HG03045 (cell line): ENCODE measurements around the gene ME2.
"Not testable (repeated sequence)": the region's sequence is repeated elsewhere in the genome, so short reads cannot be mapped to it uniquely, and the experiment has no call there.

Experiments used
- ATAC-seq: cut with Tn5 transposase; IDR thresholded peaks from one replicate; pipeline ENCODE4 v1.9.1; 2021; ENCODE audit warnings: mild to moderate bottlenecking, moderate library complexity; ENCODE audit not compliant: unreplicated experiment

Gene ME2

DNA sequence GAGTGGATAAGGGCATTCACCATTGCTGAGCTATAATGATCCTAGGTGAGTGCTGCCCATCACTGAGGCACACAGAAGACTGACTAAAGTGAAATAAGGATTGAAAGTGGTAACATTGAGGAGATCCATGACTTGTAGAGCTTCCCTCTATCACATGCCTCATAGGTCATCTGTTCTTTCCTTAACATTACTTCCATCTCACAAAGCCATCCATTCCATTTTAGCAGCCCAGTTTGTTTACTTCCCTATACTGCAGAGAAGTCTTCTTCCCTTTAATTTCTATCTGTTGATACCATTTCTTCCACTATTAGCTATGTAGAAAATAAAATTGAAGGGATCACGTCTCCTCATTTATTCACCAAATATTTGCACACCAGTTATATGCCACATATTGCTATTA is 32.1 kb downstream of the ME2 start:
- ATAC-seq: no peak

DNA sequence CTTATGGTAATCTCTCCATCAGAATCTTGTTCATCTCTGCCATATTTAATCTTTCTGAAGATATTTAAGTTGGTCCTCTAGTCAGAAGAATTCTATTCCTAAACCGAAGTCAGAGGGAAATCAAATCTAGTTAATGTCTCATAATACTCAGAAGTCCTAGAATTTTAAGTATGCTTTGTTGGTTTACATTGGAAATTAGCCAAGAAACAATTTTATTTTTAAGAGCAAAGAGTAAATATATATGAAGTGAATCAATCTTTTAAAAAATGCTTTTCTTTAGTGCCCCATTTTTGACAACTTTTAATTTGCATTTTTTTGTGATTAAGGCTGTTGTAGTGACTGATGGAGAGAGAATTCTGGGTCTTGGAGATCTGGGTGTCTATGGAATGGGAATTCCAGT is 38.1 kb downstream of the ME2 start:
- ATAC-seq: no peak

DNA sequence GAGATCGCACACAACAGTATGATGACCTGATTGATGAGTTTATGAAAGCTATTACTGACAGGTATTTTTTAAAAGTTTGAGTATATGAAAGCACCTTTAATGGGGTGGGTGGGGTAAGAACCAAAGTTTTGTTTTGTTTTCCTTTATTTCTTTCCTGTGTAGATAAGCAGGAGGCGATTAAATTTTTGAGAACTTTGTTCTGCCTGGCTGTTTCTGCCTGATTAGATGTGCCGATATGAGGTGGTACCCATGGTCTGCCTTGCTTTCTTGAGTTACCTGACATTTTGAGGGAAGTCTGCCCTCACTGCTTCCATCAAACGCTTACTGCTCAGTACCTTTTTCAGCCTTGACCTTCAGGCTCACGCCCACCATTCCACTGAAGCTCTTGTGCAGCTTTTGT is 39.2 kb downstream of the ME2 start:
- no peak for ATAC-seq

DNA sequence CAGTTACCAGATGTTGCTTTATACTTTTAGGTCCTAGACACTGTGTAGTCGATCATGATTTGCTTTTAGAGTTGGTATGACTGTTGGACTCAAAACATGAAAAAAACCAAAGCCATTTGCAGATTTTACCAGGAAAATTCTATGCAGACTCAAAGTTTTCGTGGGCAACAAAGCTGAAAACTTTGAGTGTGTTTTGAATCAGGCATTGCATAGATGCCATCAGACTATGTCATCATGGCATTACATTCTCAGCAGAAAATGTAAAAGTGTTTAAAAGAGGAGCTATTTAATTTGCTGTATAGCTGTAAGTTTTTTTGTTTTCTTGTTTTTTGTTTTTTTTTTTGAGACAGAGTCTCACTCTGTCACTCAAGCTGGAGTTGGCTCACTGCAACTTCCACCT is 45.5 kb downstream of the ME2 start:
- no peak for ATAC-seq

DNA sequence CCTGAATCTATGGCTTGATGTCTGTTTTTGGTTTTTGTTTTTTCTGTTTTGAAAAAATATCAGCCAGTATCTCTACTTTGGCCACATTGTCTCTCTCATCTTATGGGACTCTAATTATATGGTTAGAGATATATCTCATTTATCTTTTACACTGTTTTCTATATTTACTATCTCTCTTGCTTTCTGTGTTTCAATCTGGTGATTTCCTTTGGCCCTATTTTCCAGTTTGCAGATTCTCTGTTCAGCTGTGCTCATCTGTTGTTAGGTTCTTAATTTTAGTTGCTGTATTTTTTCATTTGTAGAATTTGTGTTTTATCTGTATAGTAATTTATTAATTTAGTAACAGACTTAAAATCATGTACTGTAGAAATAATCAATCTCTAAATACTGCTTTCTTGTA is 47.6 kb downstream of the ME2 start:
- ATAC-seq: no peak

DNA sequence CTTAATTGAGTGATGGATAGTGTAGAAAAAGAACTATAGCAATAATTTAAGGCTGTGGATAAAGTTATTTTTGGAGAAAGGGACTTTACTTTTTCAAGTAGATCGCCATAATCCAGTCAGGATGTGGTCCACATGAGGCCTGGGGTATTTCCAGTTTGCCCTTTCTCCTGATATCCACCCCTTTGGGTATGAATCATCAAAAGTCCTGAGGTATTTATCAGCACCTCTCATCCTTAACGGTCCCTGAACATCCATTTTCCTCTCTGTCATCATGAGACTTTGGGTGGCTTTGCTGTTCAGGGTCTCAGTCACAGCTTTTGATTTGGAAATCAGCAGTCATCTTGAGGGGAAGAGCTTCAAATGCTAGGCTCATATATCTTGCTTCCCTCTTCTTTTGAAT is 49.6 kb downstream of the ME2 start:
- no peak for ATAC-seq

DNA sequence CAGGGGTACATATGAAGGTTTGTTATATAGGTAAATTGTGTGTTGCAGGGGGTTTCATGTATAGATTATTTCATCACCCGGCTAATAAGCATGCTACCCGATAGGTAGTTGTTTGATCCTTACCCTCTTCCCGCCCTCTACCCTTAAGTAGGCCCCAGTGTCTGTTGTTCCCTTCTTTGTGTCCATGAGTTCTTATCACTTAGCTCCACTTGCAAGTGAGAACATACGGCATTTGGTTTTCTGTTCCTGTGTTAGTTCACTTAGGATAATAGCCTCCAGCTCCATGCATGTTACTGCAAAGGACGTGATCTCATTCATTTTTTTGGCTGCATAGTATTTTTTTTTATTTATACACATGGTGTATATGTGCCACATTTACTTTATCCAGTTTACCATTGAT is 54.8 kb downstream of the ME2 start:
- no peak for ATAC-seq

DNA sequence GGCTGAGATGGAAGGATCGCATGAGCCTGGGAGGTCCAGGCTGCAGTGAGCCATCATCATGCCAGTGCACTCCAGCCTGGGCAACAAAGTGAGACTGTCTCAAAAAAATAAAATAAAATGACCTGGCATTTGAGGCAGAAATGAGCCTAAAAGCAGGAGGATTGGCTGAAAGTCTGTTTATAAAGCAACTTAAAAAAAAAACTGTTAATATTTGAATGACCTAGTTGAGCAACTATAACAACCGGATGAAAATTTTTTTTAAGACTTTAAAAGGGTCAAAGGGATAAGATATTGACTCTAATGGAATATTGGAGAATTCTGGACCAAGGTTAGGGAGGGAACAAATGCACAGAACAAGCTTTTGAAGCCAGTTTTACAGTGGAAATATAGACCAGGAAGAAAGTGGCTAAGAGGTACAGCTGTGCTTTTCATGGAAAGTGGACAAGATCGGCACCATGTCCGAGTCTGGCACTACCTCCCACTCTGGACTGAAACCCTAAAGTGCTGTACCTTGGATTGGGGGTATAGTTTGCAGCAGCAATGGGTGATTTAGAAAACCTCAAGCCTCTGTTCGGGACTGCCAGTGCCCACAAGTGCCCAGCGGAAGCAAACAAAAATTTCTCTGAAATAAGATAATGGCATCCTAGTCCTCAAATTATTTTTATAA is 55.8 kb downstream of the ME2 start:
- no peak for ATAC-seq

DNA sequence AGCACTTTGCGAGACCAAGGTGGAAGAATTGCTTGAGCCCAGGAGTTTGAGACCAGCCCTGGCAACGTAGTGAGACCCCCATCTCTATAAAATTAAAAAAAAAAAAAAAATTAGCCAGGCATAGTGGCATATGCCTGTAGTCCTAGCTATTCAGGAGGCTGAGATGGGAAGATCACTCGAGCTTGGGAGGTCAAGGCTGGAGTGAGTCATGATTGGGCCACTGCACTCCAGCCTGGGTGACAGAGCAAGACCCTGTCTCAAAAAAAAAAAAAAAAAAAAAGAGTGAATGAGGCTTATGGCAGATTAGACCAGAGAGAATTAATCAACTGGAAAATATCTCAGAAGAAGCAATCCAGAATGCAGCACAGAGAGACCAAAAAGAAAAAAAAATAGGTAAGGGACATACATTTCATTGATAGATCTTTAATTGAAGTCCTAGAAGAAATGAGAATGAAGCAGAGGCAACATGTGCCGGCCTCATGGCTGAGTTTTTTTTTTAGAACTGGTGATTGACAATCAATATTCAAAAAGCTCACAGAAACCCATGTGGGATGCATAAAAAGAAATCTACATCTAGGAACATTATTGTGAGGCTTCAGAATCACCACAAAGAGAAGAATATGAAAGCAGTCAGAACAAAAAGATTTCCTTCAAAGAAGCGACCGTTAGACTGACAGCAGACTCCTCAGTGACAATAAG is 56.7 kb downstream of the ME2 start:
- no peak for ATAC-seq

DNA sequence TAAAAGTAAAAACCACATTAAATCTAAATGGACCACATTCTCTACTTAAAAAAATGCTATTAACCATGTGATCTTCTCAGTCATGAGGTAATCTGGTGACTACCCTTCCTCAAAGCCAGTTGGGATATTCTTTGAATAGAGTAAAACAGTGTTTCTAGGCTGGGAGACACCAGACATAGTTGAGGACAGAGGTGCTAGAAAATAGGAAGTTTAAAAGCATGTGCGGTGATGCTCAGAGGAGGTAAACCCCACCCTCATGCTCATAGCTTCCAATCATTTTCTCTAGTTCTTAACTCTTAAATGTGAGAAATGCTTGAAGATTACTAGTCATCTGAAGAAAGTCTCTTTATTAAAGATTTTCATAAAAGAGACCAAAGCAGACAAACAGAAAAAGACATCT is 58.3 kb downstream of the ME2 start:
- ATAC-seq: no peak

DNA sequence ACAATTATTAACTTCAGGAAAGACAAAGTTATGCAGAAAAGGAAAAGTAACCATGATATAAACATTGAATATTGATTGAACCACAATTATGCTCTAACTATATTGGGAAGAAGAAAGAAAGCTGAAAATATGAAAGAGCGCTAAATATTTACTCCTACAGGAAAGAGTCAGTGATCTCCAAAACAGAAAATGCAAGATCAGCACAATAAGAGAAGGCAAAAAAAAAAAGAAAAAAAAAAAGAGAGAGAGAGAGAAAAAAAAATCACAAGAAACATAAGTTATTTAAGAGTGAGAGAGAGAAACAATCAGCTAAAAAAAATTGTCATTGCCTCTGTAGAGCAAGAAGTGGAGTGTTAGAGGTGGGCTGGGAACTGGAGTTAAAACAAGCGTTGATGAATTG is 60.0 kb downstream of the ME2 start:
- ATAC-seq: no peak

DNA sequence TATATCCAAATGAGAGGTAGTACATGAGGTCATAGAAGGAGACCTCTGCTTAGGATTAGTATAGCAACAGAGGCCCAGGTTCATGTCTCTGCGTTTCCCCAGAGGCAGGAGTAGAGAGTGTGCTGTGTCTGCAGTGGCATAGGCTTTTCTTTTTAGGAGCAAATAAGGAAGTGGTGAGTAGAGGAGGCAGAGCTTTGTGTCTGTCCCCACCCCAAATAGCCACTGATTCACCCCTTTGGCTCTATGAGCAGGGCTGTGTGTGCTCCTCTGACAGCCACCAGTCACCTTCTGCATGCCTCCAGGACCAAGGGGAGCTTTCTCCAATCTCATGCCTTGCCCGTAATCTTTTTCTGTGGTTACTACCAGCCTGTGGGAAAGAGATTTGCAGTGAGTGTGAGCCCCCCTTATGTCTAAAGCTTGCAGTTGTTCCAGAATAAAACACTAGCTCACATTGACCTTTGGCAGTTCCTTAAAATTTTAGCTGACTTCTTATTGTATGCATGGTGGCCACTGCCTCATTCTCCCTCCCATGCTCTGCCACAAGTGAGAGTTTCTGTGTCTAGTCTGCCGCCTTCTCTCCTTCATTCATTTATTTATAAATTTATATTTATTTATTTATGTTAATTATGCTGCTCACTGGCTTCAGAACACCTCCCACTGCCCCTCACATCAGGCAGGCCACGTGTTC is 65.5 kb downstream of the ME2 start:
- ATAC-seq: no peak

DNA sequence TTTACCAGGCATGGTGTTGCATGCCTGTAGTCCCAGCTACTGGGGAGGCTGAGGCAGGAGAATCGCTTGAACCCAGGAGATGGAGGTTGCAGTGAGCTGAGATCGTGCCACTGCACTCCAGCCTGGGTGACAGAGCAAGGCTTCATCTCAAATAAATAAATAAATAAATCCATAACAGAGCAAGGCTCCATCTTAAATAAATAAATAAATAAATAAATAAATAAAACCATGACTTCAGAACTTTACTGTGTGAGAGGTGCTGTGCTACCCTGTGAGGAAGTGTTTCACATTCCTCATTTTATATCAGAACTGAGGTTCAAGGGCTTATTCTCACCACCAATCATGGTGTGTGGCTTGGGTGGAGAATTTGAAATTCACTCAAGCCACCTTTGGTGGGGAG is 67.0 kb downstream of the ME2 start:
- ATAC-seq: not testable (repeated sequence)

DNA sequence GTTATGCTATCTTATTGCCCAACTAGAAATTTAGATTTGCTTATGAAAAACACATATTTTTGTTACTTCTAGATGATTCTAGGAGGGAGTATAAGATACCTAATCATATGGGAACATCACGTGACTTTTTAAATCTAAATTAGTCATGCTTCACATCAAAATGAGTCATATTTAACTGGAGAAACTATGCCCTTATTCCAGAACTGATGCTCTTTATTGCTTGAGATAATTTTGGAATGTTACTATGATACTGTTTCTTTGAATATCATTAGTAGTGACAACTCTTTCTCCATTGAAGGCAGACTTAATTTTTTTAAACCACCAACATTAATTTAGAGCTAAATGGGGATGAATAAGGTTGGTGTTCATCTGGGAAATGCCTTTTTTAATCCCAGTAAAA is 69.0 kb downstream of the ME2 start:
- ATAC-seq: no peak

DNA sequence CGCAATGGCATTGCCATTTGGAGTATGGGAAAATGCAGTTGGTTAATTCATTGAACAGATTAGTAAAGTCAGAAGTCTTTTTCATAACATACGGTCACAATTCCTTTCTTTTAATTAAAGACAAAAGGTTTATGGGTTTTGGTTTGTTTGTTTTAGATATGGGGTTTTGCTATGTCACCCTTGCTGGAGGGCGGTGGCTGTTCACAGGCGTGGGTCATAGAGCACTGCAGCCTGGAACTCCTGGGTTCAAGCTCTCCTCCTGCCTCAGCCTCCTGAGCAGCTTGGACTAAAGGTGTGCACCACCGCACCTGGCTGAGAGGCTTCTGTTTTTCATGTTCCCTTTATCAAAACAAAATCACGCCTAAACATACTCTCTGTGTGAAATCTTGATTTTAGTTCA is 70.3 kb downstream of the ME2 start:
- no peak for ATAC-seq

DNA sequence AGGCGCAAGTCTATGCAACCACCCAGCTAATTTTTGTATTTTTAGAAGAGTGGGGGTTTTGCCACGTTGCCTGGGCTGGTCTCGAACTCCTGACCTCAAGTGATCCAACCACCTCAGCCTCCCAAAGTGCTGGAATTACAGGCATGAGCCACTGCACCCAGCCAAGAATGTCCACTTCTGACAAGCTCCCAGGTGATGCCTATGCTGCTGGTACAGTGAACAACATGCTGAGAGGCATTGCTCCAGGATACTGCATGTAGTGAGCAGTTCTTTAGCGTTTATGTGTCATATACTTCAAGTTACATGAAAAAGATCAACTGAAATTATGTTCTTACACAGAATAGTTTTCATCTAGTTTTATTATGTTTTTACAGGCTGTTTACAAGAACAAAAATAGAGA is 71.7 kb downstream of the ME2 start:
- no peak for ATAC-seq

DNA sequence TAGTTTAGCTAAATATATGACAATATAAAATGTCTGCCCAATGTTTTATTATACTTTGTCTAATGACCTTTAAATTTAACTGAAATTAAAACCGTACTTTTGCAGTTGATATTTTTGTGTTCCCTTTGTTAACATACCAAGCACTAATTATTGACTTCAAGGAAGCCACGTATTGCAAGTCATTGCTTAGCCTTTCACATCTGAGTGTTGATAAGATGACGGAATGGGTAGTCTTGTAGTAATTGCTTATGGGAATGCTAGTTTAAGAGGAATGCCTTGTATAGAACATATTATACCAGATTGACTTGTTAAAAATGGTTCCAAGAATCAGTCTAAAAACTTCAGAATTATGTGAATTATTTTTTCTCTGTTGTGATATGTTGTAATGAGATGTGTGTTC is 74.9 kb downstream of the ME2 start:
- ATAC-seq: no peak

DNA sequence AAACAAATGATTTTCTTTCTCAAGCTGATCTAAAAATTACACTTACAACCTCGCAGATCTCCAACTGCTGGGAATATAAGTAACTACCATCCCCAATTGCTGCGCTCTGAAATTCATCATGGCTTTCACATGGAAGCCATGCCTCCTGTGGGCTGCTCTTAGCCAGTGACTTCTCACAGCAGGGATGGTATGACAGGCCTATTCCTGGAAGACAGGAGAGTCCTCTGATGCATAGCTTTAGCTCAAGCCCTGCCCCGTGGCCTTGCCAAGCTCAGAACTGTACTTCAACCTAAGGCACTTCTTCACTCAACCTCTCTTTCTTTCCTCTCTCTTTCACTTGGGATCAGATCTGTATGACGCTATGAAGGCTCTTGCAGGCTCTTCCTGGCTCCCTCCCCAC is 76.3 kb downstream of the ME2 start:
- ATAC-seq: no peak

DNA sequence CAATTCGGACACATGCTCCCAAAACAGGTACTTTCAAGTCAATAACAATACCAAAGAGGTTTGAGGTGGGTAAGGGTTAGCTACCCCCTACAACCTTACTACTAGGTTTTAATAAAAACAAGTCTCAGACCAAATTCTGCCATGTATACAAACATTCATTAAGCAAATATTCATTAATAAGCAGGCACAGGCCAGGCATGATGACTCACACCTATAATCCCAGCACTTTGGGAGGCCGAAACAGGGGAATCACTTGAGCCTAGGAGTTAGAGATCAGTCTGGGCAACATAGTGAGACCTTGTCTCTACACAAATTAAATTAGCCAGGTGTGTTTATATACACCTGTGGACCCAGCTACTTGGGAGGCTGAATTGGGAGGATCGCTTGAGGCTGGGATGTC is 77.2 kb downstream of the ME2 start:
- ATAC-seq: no peak

DNA sequence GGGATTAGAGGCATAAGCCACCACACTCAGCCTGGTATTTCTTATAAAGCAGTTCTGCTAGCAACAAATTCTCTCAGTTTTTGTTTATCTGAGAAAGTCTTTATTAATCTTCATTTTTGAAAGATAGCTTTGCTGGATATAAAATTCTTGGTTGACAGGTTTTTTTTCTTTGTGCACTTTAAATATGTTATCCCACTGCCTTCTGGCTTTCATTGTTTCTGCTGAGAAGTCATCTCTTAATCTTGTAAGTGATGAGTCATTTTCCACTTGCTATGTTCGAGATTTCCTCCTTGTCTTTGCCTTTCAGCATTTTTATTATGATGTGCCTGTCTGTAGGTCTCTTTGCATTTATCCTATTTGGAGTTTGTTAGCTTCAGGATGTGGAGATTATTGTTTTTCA is 83.1 kb downstream of the ME2 start:
- no peak for ATAC-seq

DNA sequence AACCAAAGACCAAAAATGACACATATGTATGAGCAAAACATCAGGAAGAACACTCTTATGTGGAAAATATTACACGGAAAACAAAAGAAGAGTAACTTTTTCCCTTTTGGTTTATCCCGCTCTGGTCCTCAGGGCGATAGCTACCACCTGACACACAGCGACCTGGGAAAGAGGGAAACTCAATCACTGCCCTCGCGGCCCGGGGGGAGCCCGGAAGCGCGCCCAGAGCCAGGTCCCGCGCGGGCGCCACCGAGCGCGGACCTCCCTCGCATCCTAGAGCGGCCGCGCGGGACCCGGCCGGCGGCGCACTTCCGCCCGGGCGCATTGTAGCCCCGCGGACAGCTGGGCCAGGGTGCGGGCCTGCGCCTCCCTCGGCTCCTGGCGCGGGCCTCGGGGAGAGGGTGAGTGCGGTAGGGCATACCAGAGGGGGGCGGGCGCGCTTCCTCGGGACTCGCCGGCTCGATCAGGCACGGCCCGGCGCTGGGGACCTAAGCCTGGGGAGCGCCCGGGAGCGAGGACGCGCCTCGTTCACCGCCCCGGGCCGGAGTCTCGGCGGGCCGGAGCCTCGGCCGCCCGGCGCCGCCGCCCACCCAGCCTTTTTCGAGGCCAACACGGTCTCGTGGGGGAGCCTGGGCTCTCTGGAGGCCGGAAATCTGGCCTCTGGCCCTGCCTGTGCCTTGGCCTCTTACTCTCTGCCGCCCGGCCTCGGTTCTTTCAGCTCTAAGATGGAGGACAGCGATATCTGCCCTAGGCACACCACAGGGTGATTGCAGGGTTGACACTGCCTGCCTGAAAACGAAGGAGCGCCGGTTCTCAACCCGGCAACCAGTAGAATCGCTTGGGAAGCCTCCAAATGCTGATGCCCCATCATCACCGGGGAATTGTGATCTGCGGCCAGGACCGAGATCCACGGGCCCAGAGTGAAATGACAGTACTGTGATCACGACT is 89.1 kb downstream of the ME2 start, which contains the start of gene ELAC1:
ELAC1 (plus strand) TSS at position 327 of the 948 bp plus-strand sequence. CDS start 6,365 bp downstream, outside the sequence.
- ATAC-seq: peak; percentile 95
